C1 segment of cervical spinal cord (tissue), 14 donors: ENCODE measurements around the gene HK1.
"Not testable (repeated sequence)": the region's sequence is repeated elsewhere in the genome, so short reads cannot be mapped to it uniquely, and the experiment has no call there.

ENCODE experiments used
- DNase-seq, 14 donors: peaks; one replicate each; lab custom pipeline; 2025; lab: John Stamatoyannopoulos, UW

HK1 gene

DNA sequence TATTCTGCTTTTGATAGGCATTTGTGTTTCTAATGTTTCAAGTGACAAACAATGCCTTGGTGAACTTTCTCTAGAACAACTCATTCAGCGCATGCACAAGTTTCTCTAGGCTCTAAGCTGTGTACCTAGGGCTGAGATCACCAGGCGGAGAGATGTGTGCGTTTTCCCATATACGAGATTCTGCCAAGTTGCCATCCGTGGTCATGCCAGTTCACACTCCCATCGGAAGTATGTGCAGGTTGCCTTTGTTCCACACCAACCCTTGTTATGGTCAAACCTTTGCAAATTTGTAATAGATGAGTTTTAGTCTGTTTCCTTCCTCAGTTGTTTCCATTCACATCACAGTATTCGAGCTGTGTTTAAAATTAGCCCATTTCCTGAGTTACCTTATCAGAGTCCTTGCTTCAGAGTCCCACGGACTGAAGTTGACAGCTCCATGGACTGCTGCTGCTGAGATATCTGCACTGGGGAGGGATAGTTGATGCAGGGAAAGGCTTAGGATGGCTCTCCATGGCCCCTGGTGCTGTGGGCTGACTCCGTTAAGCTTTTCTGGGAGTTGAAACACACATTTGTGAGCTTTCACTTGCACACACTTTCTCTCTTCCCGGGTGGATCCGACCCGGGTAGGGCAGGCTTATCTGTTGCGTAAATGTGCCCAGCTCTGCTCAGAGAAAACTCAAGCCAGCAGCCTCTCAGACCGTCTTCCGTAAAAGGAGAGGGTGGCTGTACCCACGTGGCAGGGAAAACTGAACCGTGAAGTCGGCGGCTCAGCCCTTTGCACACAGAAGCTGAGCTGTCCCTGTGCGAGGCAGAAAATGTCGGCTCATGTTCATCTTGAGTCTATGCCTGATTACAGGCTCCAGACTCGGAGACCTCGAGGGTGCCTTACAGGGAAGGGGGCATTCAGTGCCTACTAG, 49.4 kb downstream of the HK1 start:
- peak in 7 of 14 donors; percentile 27 to 72 (median 47) for DNase-seq

DNA sequence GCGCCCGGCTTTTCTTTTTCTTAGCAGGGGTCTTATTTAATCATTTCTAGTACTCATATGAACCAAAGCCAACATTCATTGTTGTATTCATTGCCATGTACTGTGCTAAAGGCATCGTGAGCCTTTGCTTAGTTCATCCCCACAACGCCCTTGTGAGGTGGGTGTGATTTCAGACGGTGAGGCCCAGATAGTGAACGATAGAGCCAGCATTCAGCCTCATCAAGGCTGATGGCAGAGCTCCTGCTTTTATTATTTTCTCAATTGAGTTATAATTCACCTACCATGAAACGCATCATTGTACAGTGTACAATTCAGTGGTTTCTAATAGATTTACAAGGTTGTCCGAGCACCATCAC, 50.1 kb downstream of the HK1 start:
- no peak for DNase-seq

DNA sequence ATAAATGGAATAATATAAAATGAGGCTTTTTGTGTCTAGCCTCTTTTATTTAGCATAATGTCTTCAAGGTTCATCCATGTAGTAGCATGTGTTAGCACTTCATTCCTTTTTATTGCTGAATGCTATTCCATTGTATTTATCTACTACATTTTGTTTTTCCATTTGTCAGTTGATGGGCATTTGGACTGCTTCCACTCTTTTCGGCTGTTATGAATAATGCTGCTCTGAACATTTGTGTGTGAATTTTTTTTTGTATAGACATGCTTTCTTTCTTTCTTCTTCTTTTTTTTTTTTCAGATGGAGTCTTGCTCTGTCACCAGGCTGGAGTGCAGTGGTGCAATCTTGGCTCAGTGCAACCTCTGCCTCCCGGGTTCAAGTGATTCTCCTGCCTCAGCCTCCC, 50.6 kb downstream of the HK1 start:
- not testable (repeated sequence) for DNase-seq

DNA sequence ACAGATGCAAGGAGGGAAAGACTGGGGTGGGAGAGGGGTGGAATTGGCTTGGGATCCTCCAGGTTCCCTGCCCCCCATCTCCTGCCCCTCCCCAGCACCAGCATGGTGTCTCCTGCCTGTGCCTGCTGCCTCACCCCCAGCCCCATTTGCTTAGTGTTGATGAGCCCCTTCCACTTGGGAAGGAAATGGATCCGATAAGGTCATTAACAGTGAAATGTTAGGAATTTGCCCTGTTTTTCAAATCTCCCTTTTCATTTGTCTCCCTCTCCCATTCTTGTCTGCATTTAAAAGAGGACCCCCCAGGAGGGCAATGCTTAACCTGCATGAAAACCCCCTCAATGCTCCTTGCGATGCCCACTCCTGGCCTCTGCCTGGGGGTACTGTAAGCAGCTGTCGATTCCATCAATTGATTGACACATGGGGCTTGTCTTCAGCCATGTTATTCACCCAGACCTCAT, 51.5 kb downstream of the HK1 start:
- no peak for DNase-seq

DNA sequence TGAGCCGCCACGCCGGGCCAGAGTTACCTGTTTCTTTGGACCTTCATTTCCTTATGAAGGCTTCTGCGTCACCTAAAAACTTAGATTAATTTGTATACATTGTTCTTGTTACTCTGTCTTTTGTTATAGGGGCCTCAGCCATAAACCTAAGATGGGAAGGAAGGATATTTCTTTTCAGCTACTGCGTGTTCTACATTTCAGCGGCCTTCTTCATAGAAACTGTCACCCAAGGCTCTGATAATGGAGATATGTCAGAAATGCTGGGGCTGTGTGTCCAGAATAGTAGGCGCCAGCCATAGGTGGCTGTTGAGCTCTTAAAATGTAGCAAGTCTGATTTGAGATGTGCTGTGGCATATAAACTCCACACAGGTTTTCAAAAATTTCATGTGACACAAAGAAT, 52.9 kb downstream of the HK1 start:
- no peak for DNase-seq

DNA sequence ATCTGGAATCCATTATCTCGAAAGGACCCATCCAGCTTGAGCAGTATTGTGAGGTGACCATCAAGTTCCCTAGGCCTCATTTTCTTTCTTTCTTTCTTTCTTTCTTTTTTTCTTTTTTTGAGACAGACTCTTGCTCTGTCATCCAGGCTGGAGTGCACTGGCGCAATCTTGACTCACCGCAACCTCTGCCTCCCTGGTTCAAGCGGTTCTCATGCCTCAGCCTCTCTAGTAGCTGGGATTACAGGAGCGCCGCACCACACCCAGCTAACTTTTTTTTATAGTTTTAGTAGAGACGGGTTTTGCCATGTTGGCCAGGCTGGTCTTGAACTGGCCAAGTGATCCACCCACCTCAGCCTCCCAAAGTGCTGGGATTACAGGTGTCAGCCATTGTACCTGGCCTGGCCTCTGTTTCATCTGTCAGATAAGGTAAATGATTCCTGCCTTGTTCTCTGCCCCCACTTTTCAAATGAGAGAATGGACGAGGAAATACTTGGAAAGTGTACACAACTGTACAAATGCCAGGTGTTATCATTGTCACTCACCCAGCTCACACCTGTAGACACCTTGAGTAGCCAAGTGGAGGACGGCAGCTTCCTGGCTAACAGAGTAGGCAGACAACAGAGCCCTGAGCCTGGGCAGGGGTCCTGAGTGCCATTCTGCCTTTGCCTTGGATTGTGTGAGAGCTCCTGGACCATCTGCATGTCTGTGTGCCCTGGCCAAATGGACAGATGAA, 54.1 kb downstream of the HK1 start:
- no peak for DNase-seq

DNA sequence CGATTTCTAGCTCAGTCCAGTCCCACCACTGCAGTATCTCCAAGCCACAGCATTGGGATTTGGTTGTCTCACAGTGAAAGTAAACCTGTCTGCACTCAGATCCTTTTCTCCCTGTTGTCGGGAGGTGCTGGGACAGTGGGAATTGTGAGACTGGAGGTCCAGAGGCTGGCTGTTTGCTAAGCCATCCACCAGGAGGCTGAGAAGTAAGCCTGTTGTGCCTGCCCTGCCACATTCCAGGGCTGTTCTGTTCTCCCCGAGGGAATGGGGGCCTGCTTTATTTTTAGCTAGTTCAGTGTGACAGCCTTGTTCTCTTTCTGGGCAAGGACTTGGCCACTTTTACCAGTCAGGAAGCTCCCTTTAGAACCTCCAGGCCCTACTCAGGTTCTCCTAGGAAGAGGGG, 54.9 kb downstream of the HK1 start:
- no peak for DNase-seq

DNA sequence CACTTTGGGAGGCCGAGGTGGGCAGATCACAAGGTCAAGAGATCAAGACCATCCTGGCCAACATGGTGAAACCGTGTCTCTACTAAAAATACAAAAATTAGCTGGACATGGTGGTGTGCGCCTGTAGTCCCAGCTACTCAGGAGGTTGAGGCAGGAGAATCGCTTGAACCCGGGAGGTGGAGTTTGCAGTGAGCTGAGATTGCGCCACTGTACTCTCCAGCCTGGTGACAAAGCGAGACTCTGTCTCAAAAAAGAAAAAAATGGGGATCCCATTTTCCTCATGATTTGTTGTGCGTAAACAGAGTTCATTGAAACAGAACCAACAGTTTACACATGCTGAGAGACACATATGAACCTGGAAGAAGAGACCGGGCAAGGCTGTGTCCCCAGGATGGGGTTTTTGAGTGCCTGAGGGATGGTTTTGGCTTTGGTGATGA, 55.6 kb downstream of the HK1 start:
- not testable (repeated sequence) for DNase-seq

DNA sequence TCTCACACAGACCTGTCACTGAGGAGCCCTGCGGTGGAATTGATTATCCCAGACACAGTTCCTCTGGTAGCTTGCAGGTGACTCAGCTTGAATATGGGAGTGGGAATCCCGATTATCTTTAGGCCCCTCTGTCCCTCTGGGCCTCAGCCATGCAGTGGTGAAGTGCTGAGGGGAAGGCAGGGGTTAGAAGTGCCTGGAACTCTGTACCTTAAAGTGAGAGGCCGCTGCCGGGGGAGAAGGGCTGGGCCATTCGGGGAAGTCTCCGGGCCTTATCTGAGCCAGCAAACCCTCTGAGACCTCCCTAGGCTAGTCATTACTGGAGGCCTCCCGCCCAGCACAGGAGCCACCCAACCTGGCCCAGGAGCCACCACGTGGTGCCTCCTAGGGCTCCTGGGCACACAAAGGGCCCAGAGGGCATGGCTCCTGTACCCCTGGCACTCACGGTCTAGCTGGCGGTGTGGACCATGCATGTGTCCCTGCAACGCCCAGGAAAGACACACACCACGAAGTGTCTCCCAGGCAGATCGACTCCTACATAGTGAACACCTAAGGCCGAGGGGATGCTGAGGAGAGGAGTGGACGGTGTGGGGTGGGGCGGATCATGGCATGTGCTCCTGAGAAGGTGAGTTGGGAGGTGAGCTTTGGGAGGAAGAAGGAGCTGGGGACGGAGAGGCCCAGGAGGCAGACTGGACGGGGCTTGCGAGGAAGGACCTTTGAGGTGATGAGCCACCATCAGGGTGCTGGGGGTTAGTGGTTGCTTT, 56.2 kb downstream of the HK1 start:
- DNase-seq, result no peak

DNA sequence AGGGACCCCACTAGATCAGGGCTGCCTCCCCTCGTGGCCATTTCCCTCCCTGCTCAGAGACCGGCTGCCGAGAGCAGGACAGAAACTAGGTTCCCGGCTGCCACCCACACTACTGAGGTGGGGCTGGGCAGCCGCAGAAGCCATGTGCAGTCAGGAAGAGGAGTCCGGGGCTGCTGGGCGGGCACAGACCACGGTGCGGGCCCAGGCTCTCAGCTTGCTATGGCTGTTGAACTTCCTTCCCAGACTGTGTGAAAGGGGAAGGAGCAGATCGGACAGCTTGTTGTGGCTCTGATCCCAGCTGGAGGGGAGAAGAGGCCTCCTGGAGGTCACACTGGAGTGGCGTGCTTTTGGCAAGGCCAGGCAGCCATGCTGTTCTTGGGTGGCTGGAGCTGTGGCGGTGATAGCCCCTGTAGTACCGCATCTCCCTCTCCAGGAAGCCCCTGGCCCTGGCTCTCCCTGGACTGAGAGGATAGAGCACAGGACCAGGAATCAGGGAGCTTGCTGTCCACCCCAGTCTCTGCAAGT, 56.8 kb downstream of the HK1 start:
- DNase-seq, result peak in 6 of 14 donors; percentile 33 to 56 (median 42)

DNA sequence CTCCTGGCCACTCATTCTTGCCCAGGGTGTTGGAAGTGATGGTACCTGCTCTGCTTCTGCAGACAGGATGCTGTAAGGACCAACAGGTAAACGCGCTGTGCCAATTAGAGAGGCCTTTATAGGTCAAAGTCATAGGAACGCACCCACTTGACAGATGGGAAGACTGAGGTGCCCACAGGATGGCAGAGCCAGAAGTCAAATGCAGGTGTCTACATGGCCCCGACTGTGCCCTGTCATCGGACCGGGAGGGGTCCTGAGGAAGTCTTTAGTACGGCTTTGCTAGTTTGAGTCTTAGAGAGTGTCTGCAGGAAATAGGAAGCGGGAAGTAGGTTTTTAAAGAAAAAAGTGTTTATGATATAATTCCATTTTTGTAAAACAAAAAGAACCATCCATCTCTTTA, 57.3 kb downstream of the HK1 start:
- no peak for DNase-seq

DNA sequence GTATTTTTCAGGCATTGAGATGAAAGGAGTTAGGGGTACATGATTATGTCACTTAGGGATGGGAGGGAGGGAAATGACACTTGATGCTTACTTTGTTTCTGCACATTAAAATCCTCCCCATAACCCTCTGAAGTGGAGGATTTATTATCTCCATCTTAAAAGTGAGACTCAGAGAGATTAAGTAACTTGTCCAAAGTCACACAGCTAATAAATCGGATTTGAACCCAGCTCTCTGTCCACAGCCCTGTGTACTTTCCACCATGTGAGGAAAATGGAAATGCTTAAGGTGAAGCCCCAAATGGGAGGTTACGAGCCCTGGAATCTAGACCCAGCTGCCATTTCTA, 58.6 kb downstream of the HK1 start:
- DNase-seq, result no peak

DNA sequence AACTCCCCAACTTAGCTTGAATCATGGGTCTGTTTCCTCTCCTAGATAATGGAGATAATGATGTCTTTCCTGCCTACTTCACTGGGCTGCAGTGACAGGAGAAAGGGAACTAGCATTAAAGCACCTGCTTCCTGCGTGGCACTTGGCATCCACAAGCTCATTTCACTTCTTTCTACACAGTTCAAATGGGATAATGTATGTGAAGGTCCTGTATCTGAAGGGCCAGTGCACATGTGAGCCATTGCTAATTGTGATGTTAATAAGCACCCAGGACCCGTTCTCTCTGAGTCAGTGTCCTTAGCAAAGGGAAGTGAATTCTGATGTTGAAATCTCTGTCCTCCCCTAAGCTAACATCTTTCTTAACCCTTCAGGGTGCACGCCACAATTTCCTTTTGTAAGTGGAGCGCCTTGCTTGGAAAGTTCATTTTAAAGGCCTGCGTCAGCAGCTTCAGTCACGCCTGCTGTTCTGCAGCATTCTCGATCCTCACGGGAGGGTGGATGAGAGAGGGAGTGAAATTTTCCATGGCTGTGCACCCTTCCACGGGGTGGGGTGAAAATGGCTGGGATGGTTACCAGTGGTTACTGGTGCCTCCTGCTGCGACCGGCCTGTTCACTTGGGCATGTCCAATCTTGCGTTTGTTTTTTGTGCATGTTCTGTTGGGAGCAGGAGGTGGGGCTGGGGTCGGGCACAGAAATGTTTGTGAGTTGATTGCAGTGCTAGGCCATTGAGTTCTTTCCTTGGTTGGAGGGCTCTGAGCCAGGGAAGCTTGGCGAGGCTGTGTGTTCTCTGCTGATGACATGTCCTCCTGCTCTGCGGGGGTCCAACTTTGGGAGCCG, 59.2 kb downstream of the HK1 start:
- DNase-seq, result peak in 2 of 14 donors; percentile 41 to 75

DNA sequence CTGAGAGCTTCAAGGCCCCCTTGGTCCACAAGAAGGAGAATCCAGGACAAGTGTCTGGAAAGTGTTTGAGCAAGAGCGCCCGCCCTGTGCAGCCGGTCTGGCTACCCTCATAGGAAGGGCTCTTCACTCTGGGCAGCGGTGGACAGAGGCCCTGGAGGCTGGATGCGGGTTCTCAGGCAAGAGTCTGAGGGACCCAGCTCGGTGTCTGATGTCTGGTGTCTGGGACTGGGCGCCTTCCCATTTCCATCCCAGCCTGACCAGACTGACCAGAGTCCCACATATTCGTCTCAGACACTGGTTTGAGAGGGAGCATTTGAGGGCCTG, 59.8 kb downstream of the HK1 start:
- DNase-seq, result no peak

DNA sequence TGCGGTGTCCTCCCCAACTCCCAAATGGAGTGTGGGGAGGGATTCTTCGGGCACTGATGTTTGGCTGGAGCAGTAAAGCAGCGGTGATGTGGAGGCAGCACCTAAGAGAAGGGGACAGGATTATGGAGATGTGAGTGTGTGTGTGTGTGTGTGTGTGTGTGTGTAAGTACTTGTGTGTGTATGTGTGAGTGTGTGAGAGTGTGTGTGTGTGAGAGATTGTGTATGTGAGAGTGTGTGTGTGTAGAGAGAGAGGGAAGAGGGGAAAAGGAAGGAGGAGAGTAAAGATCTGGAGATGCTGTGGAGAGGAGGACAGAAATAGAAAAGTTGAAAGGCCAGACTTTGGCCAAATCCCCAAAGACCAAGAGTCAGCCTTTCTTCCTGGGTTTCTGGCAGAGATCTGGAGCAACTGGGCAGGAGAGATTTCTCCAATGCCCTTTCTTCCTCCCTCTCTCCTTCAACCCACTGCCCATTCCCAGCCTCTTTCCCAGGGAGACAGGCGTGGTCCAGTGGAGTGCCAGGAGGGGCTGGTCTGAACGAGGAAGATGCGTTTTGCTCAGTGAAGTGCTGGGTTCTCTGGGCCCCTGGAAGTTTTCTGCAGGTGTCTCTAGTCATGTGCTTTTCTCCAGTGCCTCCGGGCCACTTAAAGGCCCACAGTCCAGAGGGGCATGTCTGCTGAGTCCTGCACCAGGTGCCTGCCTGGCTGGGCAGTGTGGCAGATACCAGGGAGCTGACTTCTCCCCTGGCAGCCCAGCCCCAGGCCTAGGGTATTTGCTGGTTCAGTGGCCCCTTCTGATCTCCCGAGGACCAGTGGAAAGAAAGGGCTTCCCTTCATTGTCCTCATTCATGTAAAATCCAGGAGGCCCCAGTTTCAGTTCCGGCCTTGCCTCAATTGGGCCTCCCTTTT, 60.5 kb downstream of the HK1 start:
- DNase-seq, result no peak

DNA sequence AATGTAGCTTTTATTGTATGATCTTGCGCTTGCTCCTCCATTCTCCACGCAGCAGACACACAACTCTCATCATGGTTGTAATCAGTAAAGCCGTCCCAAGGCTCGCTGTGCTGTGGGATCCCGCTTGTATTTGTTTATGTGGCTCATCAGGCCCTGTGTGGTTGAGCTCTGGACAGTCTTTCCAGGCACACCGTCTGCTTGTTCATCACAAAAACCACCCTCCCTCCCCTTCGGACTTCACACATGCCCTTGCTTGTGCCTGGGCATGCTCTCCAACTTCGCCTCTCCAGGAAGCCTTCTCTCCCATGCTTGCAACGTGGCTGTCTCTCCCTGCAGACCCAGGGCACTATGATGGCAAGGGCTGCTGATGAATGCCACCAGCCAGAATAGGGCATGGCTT, 62.4 kb downstream of the HK1 start:
- DNase-seq, result no peak

DNA sequence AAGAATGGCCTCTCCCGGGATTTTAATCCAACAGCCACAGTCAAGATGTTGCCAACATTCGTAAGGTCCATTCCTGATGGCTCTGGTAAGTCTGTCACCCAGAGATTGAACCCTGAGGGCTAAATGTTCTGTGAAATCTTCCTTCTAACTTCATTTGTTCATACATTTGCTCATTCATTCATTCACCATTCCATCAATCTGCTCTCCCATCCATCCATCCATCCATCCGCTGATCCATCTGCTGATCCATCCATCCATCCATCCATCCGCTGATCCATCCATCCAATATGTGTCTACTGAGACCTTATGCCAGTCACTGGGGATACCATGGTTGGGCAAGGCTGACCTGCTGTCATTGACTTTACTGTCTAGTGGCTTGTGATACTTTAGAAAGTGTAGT, 65.6 kb downstream of the HK1 start:
- no peak for DNase-seq

DNA sequence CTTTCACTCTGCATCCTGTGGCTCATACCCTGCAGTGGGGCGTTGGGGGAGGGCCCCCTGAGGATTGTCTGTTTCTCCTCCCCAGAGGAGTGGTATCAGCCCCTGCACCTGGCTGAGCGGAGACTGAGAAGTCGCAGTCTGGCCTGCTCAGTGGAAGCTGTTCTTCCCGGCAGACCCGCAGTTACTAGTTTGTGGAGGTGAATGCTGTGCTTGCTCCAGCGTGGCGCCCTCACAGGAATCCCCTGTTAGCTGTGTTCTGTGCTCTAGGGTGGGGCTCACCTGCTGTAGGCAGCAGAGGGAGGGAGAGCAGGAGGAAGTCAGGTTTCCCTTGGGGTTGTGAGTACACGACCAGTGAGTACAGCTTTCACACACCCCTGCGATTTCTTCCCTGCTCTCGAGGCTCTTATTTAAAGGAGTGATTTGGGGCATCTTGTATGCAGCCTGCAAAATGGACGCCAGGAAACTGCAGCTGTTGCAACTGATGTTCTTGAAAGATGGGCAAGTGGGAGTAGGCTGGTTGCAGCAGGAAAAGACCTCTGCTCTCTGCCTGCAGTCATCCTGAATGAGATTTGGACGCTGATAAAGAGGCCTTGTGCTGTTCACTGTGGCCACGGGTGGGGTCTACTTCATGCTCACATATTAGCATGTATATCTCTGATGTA, 66.4 kb downstream of the HK1 start:
- no peak for DNase-seq

DNA sequence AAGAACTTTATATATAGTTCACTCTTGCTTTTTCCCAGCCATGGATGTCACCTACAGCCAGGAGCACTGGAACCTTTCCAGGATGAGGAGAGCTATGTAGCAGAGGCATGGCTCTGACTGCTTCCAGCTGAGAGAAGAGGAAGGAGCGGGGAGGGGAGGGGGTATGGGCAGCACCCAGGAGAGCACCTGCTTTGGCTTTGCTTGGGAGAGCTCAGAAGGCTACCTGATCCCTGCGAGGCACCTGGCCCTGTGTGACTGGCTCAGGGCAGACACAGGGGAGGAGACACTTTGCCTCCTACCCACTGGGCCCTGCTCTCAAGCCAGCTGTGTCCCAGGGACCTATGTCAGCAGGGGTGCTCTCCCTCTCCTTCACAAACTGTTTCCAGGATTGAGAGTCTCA, 67.1 kb downstream of the HK1 start:
- no peak for DNase-seq
